A673 (cell line): ENCODE results near the gene ITM2B.

Source experiments
- CTCF ChIP-seq: fragments of 300-800, 200-600 bp; sonication (generic); conservative IDR thresholded peaks from 2 replicates; pipeline ENCODE4 v1.5.1; 2017; ENCODE audit warnings: low read depth, mild to moderate bottlenecking, antibody characterized with exemption, low read length, moderate library complexity, mixed read lengths
- EZH2 ChIP-seq: fragments of 200-600 bp; sonication (generic); IDR thresholded peaks from 2 replicates; pipeline ENCODE4 v1.6.1; 2017; ENCODE audit warnings: borderline replicate concordance, low read depth, mild to moderate bottlenecking, mixed read lengths, antibody characterized with exemption, low read length; ENCODE audit not compliant: poor library complexity, severe bottlenecking

DNA sequence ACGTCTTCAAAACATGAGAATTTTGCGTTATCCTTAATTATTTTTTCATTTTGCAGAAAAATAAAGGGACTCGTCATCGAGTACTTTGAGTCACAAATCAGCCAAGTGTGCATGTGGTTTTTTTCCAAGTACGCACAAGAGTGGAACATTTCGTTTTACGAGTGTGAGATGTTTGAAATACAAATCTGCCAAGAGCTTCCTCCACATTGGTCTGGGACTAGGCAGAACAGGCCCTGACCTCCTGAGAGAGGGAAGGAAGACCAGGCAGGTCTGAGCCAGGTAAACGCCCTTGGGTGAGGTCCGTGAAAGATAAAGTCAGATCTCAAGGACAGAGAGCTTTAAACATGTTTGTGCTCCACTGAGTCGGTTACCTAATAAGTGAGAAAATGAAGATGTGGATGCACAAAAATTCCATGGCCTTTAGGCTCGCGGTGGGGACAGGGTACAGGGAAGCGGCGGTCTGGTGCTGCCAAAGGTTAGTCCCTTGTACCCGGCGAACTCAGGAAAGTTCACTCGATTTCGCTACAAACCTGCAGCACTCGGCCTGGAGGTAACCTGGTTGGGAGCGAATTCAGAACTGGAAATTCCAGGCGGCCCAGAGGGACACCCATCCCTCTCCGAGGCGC is 473 bp upstream of the ITM2B start:
- TF ChIP-seq CTCF: no peak
- TF ChIP-seq EZH2: no peak
